HEK293 (cell line): Measurements from ENCODE around the gene PTRH2.

Experiments
- CTCF ChIA-PET: fragments of 350-600 bp; formaldehyde crosslinking; extraction: SDS; loops from one replicate; lab custom pipeline; 2021; ENCODE audit warnings: antibody characterized with exemption; lab: Yijun Ruan, JAX
- POLR2A ChIA-PET: fragments of 300-600 bp; formaldehyde crosslinking; extraction: SDS; loops from one replicate; lab custom pipeline; 2020; ENCODE audit warnings: antibody characterized with exemption, inconsistent platforms; lab: Yijun Ruan, JAX
- H3K27ac ChIP-seq: fragments of 200-500 bp; sonication (Bioruptor generic); 2 replicates; pipeline ENCODE4 v1.5.1; 2014; ENCODE audit warnings: low read depth, low read length, control low read depth, inconsistent platforms; ENCODE audit errors: extremely low read depth
- H3K36me3 ChIP-seq, 2 experiments: fragments of 200-500 bp in 1 of 2; sonication (Bioruptor generic) in 1 of 2; 1 replicate in 1 of 2; 2 replicates in 1 of 2; pipeline ENCODE4 v1.5.1; 2014 to 2017; ENCODE audit warnings: inconsistent platforms in 2 of 2, low read length in 2 of 2; ENCODE audit not compliant: control insufficient read depth in 2 of 2, insufficient read depth in 1 of 2
- H3K4me1 ChIP-seq: fragments of 200-500 bp; sonication (Bioruptor generic); 2 replicates; pipeline ENCODE4 v1.5.1; 2014; ENCODE audit warnings: mild to moderate bottlenecking, low read length, inconsistent platforms; ENCODE audit not compliant: control insufficient read depth, insufficient read depth
- H3K4me3 ChIP-seq: 2 replicates; pipeline ENCODE4 v1.5.1; 2011; ENCODE audit warnings: low read depth, mild to moderate bottlenecking, control low read depth, low read length, moderate library complexity
- H3K9me3 ChIP-seq: fragments of 200-500 bp; sonication (Bioruptor generic); 2 replicates; pipeline ENCODE4 v1.5.1; 2014; ENCODE audit warnings: low read depth, low read length, inconsistent platforms; ENCODE audit not compliant: control insufficient read depth, insufficient read depth
- KLF9 ChIP-seq: fragments of 450-650 bp; formaldehyde crosslinking; IDR thresholded peaks from 2 replicates; pipeline ENCODE4 v1.5.1; 2016; ENCODE audit warnings: missing biosample characterization, missing genetic modification characterization, low read depth
- PRDM1 ChIP-seq: fragments of 450-650 bp; formaldehyde crosslinking; IDR thresholded peaks from 2 replicates; pipeline ENCODE4; 2016; ENCODE audit warnings: missing biosample characterization, missing genetic modification characterization
- ZNF121 ChIP-seq: fragments of 450-650 bp; formaldehyde crosslinking; IDR thresholded peaks from 2 replicates; pipeline ENCODE4 v1.5.1; 2016; ENCODE audit warnings: missing biosample characterization, missing genetic modification characterization
- ZNF133 ChIP-seq: fragments of 450-650 bp; formaldehyde crosslinking; IDR thresholded peaks from 2 replicates; pipeline ENCODE4 v1.5.1; 2016; ENCODE audit warnings: missing biosample characterization, missing genetic modification characterization
- ZNF202 ChIP-seq: fragments of 450-650 bp; formaldehyde crosslinking; IDR thresholded peaks from 2 replicates; pipeline ENCODE4 v1.5.1; 2016; ENCODE audit warnings: missing biosample characterization, missing genetic modification characterization, borderline replicate concordance
- ZNF214 ChIP-seq: fragments of 450-650 bp; formaldehyde crosslinking; IDR thresholded peaks from 2 replicates; pipeline ENCODE4 v1.5.1; 2017; ENCODE audit warnings: missing biosample characterization, mild to moderate bottlenecking, missing genetic modification characterization, borderline replicate concordance
- ZNF248 ChIP-seq: fragments of 450-650 bp; formaldehyde crosslinking; IDR thresholded peaks from 2 replicates; pipeline ENCODE4 v1.5.1; 2017; ENCODE audit warnings: missing biosample characterization, missing genetic modification characterization
- ZNF302 ChIP-seq: fragments of 450-650 bp; formaldehyde crosslinking; IDR thresholded peaks from 2 replicates; pipeline ENCODE4 v1.5.1; 2016; ENCODE audit warnings: missing biosample characterization, missing genetic modification characterization, low read depth
- ZNF501 ChIP-seq: fragments of 450-650 bp; formaldehyde crosslinking; IDR thresholded peaks from 2 replicates; pipeline ENCODE4 v1.5.1; 2016; ENCODE audit warnings: missing biosample characterization, missing genetic modification characterization
- ZNF529 ChIP-seq: fragments of 450-650 bp; formaldehyde crosslinking; IDR thresholded peaks from 2 replicates; pipeline ENCODE4 v1.5.1; 2017; ENCODE audit warnings: missing genetic modification characterization, missing biosample characterization; ENCODE audit not compliant: insufficient replicate concordance
- ZNF555 ChIP-seq: fragments of 450-650 bp; formaldehyde crosslinking; conservative IDR thresholded peaks from 2 replicates; pipeline ENCODE4 v1.5.1; 2017; ENCODE audit warnings: missing biosample characterization, mild to moderate bottlenecking, missing genetic modification characterization, inconsistent platforms
- ZNF707 ChIP-seq: fragments of 450-650 bp; formaldehyde crosslinking; IDR thresholded peaks from 2 replicates; pipeline ENCODE4 v1.5.1; 2016; ENCODE audit warnings: missing biosample characterization, missing genetic modification characterization
- ZNF76 ChIP-seq: fragments of 450-650 bp; formaldehyde crosslinking; IDR thresholded peaks from 2 replicates; pipeline ENCODE4; 2016; ENCODE audit warnings: low read depth, missing biosample characterization, missing genetic modification characterization, borderline replicate concordance
- TF ChIP-seq, protein P1 (sequence below): fragments of 450-650 bp; formaldehyde crosslinking; IDR thresholded peaks from 2 replicates; pipeline ENCODE4 v1.5.1; 2017; ENCODE audit warnings: missing biosample characterization, missing genetic modification characterization
- TF ChIP-seq, protein P2 (sequence below): fragments of 450-650 bp; formaldehyde crosslinking; IDR thresholded peaks from 2 replicates; pipeline ENCODE4 v1.5.1; 2016; ENCODE audit warnings: missing biosample characterization, missing genetic modification characterization
- TF ChIP-seq, protein P3 (sequence below): IDR thresholded peaks from 2 replicates; pipeline ENCODE4 v1.6.1; 2011; ENCODE audit warnings: mild to moderate bottlenecking, low read depth, low read length, borderline replicate concordance

Gene PTRH2

DNA sequence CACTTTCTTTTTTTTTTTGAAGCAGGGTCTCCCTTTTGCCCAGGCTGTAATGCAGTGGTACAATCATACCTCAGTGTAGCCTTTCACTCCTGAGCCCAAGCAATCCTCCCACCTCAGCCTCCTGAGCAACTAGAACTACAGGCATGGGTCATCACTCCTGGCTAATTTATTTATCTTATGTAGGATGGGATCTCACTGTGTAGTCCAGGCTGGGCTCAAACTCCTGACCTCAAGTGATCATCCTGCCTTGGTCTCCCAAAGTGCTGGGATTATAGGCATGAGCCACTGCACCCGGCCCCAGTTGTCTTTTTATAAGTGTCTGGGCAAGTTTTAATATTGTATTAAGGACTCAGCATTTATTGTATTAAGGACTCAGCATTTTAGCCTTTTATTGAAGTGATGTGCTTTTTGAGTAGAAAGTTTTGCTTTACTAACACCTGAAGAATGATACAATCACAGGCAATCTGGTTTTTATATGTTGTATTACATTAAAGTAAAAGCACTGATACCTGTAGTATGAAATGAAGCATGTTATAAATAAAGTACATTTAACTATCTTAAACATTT is 23.1 kb upstream of the PTRH2 start:
- Histone ChIP-seq H3K4me3 (no peak overlapping the region), H3K36me3 (peaks cover 12 to 13% of the 10 kb centered on the region in 2 experiments), H3K9me3 (no peaks in the 10 kb centered on the region), H3K4me1 (peaks cover 16% of the 10 kb centered on the region), H3K27ac (no peak overlapping the region)
- POLR2A ChIA-PET, result no interaction called here
- CTCF ChIA-PET, result interaction anchor here (0.7 kb wide), 1 partner anchor 157 kb away, joined by 5 read pairs; no protein-coding TSS in a partner anchor
- TF ChIP-seq ZNF214 (tag by site-specific recombination) (no peak), ZNF121 (tag by site-specific recombination) (0 out of 2 replicates have a peak, but pooled peaks have one; percentile 42), ZNF202 (no peak), ZNF555 (tag by site-specific recombination) (no peak)

DNA sequence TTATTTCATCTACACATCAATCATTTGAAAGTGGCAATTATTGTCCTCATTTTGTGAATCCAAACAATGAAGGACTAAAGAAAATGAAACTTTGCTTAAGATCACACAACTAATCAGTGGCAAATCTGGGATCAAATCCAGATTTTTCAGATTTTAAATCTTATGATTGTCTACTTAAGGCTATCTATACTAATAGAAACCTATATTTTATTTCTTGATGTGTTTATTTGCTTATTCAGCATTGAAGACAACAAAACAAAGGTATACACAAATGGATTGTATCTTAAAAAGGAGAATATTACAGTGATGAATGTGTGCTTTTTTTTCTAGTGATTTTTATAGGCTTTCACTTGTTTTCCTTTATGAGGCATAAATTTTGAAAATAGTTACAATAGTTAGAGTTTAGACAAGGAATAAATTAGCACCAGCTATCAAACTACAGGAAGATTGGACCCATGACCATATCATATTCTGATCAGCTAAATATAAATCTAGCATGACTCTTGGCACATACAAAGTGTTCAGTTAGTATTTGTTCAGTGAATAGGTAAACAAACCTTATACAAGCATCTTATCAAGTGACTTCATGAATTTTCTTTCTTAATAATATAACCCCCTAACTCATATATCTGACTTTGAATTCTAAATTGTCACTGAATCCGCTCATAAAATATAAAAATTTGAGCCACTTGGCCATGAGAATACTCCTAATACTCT is 20.7 kb upstream of the PTRH2 start:
- ChIA-PET POLR2A (no interaction called here), CTCF (no interaction called here)
- peaks cover 16% of the 10 kb centered on the region for H3K4me1 ChIP-seq

DNA sequence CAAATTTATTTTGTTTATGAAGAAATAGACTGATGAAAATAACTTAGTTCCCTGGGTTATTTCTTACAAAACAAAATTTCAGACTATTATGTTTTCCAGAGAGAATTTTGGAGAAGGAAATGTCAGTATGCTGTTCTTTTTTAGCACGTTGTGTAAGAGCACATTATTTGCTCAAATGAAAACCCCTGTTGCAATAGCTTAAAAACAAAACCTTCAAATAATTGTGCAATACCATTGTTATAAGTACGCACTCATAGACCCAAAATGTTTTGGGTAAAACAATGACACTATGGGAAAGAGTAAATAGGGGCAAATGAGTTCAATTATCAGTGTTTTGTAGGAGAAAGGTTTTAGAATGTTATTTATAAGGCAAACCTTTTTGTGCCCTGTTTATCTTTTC is 18.5 kb upstream of the PTRH2 start:
- TF ChIP-seq, protein P1, sequence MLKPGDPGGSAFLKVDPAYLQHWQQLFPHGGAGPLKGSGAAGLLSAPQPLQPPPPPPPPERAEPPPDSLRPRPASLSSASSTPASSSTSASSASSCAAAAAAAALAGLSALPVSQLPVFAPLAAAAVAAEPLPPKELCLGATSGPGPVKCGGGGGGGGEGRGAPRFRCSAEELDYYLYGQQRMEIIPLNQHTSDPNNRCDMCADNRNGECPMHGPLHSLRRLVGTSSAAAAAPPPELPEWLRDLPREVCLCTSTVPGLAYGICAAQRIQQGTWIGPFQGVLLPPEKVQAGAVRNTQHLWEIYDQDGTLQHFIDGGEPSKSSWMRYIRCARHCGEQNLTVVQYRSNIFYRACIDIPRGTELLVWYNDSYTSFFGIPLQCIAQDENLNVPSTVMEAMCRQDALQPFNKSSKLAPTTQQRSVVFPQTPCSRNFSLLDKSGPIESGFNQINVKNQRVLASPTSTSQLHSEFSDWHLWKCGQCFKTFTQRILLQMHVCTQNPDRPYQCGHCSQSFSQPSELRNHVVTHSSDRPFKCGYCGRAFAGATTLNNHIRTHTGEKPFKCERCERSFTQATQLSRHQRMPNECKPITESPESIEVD, result peak; percentile 16; the same call in 1 of the 2 replicates
- TF ChIP-seq ZNF501 (tag by site-specific recombination), result no peak
- Histone ChIP-seq H3K27ac (no peak overlapping the region), H3K4me3 (no peak overlapping the region), H3K9me3 (no peaks in the 10 kb centered on the region), H3K4me1 (peaks cover 10% of the 10 kb centered on the region), H3K36me3 (no peaks in the 10 kb centered on the region; a peak in 1 of 3 replicates)
- ChIA-PET CTCF (interaction anchor here (1.2 kb wide), 1 partner anchor 16 kb away, joined by 3 read pairs; no protein-coding TSS in a partner anchor), POLR2A (interaction anchor here (1.0 kb wide), 1 partner anchor 18 kb away, joined by 5 read pairs; the partner anchor contains the start of genes PTRH2 and VMP1)

More for the DNA sequence above, 20.7 kb upstream of the PTRH2 start:
- TF ChIP-seq, protein P1, result peak; percentile 62; the same call in 1 of the 2 replicates
- 0 out of 2 replicates have a peak, but pooled peaks have one; percentile 19 for TF ChIP-seq PRDM1 (tag by site-specific recombination)
- no peak for TF ChIP-seq ZNF76
- TF ChIP-seq, all 188 proteins: peak for 2
- no peak overlapping the region for H3K4me3 ChIP-seq
- no peak overlapping the region for H3K27ac ChIP-seq
- H3K9me3 ChIP-seq, result no peaks in the 10 kb centered on the region
- H3K36me3 ChIP-seq, result peaks cover 0 to 7% of the 10 kb centered on the region in 2 experiments; a peak in 2 of 3 replicates

DNA sequence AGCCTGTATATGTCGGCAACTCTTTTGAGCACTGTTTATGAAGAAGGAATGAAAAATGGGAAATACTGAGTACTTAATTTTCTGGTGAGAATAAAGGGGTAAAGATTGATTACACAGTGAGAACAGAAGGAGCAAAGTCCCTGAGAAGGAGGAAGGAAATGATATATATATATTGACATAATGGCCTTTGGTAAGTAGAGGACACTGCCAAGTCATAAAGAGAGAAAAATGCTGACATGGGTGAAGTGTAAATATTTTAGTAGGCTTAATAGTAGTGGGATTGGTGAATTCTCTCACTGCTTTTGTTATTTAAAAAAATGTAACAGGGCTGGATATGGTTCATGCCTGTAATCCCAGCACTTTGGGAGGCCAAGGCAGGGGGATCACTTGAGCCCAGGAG is 16.4 kb upstream of the PTRH2 start:
- H3K9me3 ChIP-seq, result no peaks in the 10 kb centered on the region
- CTCF ChIA-PET, result interaction anchor here (0.7 kb wide), 1 partner anchor 130 kb away, joined by 3 read pairs; no protein-coding TSS in a partner anchor
- no peak overlapping the region for H3K4me3 ChIP-seq
- POLR2A ChIA-PET, result no interaction called here
- H3K27ac ChIP-seq, result no peak overlapping the region
- peaks cover 10% of the 10 kb centered on the region for H3K4me1 ChIP-seq
- no peaks in the 10 kb centered on the region for H3K36me3 ChIP-seq
- TF ChIP-seq ZNF302 (tag by site-specific recombination) (no peak), KLF9 (tag by site-specific recombination) (no peak), ZNF133 (no peak), ZNF707 (no peak), ZNF248 (no peak), ZNF529 (tag by site-specific recombination) (no peak)
- TF ChIP-seq, protein P2, sequence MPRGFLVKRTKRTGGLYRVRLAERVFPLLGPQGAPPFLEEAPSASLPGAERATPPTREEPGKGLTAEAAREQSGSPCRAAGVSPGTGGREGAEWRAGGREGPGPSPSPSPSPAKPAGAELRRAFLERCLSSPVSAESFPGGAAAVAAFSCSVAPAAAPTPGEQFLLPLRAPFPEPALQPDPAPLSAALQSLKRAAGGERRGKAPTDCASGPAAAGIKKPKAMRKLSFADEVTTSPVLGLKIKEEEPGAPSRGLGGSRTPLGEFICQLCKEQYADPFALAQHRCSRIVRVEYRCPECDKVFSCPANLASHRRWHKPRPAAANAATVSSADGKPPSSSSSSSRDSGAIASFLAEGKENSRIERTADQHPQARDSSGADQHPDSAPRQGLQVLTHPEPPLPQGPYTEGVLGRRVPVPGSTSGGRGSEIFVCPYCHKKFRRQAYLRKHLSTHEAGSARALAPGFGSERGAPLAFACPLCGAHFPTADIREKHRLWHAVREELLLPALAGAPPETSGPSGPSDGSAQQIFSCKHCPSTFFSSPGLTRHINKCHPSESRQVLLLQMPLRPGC, result no peak
- TF ChIP-seq, protein P3, sequence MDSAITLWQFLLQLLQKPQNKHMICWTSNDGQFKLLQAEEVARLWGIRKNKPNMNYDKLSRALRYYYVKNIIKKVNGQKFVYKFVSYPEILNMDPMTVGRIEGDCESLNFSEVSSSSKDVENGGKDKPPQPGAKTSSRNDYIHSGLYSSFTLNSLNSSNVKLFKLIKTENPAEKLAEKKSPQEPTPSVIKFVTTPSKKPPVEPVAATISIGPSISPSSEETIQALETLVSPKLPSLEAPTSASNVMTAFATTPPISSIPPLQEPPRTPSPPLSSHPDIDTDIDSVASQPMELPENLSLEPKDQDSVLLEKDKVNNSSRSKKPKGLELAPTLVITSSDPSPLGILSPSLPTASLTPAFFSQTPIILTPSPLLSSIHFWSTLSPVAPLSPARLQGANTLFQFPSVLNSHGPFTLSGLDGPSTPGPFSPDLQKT, result no peak
